GM18868 (cell line): ENCODE results near the gene RAPGEF4.

ENCODE experiments used
- ATAC-seq: cut with Tn5 transposase; IDR thresholded peaks from one replicate; pipeline ENCODE4 v1.9.1; 2021; ENCODE audit warnings: mild to moderate bottlenecking, moderate library complexity; ENCODE audit not compliant: unreplicated experiment

The RAPGEF4 gene

DNA sequence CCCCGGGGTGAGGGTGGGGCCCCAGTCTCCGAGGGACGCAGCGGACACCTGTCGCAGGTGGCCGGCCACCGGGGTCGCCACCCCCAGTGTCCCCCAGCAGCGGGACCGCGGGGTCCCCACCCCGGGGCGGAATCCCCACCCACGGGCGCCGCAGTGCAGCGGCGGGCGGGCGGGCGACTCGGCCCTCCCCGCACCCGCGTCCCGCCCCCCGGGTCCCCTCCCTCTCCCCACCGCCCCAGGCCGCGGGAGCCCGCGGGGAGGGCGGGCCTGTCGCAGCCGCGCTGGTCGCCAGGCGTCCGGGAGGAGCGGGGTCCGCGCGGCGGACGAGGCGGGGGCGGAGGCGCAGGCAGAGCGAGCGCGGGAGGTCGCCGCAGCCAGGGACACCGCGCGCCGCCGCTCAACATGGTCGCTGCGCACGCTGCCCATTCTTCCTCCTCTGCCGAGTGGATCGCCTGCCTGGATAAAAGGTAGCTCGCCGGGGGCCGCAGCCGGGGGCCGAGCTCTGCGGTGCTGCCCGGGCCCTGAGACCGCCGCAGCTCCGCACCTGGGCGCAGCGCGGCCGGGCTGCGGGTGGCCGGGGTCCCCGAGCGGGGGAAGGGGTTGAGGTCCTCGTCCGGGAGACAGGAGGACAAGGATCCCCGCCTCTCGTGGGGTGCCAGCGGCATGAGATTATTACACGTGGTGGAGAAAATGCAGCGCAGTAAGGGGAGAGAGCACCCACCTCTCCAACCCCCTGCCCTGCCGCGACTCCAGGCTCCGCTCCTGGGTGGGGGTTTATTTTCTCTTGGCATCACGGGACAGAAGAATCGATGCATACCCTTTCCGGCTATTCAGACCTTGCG, at the start of gene RAPGEF4:
RAPGEF4 (plus strand) TSS at position 264 of the 842 bp plus-strand sequence; CDS start at position 403, 139 bp downstream.
- no peak for ATAC-seq

DNA sequence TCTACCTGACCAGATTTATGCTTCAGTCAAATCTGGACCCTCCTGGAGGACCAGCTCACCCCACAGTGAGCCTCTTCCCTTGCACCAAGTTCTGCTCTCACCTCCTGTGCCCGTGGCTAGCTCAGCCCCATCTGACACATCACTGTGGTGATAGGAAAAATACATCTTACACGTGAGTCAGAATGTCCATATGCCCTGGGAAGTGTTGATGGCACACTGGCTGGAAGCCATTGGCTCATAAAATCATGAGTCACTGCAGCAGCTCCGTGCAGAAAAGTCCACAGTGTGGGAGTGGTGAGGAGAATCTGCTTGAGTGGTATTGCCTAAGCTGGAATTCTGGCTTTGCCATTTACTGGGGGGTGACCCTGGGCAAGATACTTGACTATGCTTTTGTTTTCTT, 42.6 kb upstream of the RAPGEF4 start:
- no peak for ATAC-seq

GRCh38 chr2:172693529-172694455, 41.9 kb upstream of the RAPGEF4 start:
- no peak for ATAC-seq

GRCh38 chr2:172697296-172697695, 38.3 kb upstream of the RAPGEF4 start:
- ATAC-seq = no peak

- ATAC-seq = peak; percentile 97
These were observed 37.4 kb upstream of the RAPGEF4 start for GRCh38 chr2:172698041-172698863.

GRCh38 chr2:172701250-172701649, 34.4 kb upstream of the RAPGEF4 start:
- ATAC-seq = no peak

DNA sequence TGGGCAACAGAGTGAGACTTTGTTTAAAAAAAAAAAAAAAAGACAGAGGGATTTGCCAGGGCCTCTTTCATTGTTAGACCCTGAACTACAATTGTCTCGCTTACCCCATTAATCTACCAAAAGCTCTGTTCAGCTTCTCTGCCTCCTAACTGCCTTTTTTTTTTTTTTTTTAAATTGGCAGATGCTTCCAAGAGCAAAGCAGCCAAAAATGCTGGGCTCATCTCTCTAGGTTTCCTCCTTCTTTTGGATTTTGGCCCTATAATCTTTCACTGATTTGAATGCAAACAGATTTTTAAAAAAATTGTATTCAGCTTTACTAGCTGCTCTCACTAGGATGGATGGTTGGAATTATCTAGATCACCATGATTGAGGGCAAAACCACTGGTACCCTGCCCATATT, 33.2 kb upstream of the RAPGEF4 start:
- ATAC-seq = no peak

- no peak for ATAC-seq
These were observed 31.3 kb upstream of the RAPGEF4 start for GRCh38 chr2:172704072-172704936.

- no peak for ATAC-seq
These were observed 30.3 kb upstream of the RAPGEF4 start for GRCh38 chr2:172705352-172705751.

DNA sequence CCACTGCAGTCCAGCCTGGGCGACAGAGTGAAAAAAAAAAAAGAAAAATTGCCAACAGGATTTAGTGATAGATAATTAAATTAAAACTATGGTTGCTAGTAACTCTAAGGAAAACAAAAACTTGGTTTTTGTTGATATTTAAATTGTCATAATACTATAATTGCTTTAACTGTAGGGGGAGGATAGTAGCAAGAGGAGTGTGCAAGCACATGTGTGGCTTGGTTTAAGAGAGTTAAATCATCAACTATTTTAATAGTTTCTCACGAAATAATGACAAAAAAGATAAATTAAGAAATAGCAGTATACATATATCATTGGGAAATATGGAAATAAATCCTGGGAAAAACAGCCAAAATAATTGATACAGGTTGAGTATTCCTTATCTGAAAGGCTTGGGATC, 27.4 kb upstream of the RAPGEF4 start:
- ATAC-seq = no peak

DNA sequence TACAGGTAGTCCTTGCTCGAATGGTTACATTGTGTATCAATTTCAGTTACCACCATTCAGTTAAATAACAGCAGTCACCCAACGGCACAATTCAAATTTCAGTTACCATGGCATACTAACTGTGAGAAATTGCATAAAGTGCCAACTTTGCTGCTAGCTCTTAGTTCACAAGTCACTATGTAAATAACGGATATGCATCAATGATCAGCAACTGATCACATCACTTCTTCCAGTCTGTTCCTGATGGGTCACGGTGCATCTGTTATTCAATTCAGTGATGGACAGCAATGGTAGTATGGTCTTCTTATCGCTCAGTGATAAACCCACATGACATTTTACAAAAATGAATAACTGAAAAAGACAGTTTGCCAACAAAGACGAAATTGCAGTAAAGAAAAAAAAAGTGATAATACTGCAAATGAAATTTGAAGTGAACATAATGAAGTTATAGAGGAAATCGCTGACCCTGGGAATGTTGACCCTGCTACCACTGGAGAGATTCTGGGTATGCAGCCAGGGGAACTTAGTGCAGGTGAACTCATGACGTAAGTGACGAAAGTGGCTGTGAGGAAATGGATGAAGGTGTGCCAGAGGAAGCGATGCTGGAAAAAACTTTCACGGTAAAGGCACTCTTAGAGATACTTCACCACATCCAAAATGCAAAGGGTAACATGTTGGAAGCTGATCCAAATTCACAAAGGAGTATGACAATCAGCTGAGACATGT, 25.9 kb upstream of the RAPGEF4 start:
- ATAC-seq = no peak

DNA sequence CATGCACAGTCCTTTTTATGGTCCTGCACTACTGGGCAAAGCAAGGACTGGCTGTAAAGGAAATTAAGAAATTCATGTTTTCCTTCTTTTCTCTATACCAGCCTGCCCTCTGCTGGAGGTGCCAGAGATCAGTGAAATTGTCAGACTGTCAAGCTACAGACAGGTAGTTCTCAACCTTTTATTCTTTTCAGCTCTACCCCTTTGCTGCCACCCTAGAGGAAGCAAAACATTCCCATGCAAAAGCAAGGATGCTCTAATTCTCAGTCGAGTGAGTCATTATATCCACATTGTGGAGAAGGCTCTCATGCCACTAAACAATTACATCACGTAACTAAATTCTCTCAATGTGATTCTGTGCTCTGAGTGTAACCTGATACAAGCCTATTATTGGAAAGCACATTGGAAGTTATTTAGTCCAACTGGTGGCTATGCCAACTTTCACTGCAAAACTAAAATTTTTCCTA, 25.0 kb upstream of the RAPGEF4 start:
- peak; percentile 47 for ATAC-seq

- ATAC-seq = no peak
These were observed 24.5 kb upstream of the RAPGEF4 start for GRCh38 chr2:172711110-172711509.

GRCh38 chr2:172712251-172712650, 23.4 kb upstream of the RAPGEF4 start:
- no peak for ATAC-seq

- ATAC-seq = no peak
These were observed 22.2 kb upstream of the RAPGEF4 start for GRCh38 chr2:172713365-172713875.

- no peak for ATAC-seq
These were observed 13.2 kb upstream of the RAPGEF4 start for GRCh38 chr2:172722481-172722880.

GRCh38 chr2:172723286-172723685, 12.4 kb upstream of the RAPGEF4 start:
- no peak for ATAC-seq

GRCh38 chr2:172724724-172725123, 10.9 kb upstream of the RAPGEF4 start:
- ATAC-seq = no peak

DNA sequence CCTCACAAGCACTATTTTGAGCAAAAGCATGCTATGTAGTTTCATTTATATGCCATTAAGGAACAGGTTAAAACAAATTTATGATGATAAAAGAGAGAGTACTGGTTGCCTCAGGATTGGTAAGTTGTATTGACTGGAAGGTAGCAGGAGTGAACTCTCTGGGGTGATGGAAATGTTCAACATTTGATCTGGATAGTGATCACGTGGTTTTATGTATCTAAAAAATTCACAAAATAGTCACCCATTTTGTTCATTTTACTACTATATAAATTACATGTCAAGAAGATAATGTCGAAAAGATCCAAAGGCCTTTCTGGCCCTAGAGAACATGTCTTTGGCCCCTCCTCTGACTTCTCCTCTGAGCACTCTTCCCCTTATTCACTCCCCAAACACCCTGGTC, 10.4 kb upstream of the RAPGEF4 start:
- ATAC-seq = no peak
